Neural progenitor cell (in vitro differentiated cells): Measurements from ENCODE around the gene PKDREJ.

Experiments
- EZH2phosphoT487 ChIP-seq: fragments of 200-600 bp; sonication (generic); IDR thresholded peaks from 2 replicates; pipeline ENCODE4 v1.6.1; 2017; ENCODE audit warnings: antibody characterized with exemption
- TF ChIP-seq, protein P1 (sequence below): fragments of 200-600 bp; sonication (generic); IDR thresholded peaks from 2 replicates; pipeline ENCODE4 v1.5.1; 2017; ENCODE audit warnings: antibody characterized with exemption, mild to moderate bottlenecking

DNA sequence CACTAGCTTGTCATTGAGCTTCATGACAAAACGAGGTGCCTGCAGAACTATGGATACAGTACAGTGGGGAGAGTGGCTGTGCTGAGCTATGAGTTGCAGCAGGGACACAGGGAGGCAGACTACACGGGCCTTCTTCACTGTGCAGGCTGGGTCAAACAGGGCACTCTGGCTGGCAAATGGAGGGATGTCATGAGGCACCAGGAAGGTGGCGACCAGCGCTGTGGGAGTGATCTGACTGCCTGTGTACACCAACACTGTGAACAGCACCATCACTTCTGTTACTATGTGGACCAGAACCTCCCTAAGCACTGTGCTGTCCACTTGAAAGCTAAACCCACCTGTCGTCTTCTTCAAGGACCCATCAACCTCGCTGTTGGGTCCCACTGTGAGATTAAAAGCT lies 3.1 kb downstream of the PKDREJ start:
- TF ChIP-seq, protein P1, sequence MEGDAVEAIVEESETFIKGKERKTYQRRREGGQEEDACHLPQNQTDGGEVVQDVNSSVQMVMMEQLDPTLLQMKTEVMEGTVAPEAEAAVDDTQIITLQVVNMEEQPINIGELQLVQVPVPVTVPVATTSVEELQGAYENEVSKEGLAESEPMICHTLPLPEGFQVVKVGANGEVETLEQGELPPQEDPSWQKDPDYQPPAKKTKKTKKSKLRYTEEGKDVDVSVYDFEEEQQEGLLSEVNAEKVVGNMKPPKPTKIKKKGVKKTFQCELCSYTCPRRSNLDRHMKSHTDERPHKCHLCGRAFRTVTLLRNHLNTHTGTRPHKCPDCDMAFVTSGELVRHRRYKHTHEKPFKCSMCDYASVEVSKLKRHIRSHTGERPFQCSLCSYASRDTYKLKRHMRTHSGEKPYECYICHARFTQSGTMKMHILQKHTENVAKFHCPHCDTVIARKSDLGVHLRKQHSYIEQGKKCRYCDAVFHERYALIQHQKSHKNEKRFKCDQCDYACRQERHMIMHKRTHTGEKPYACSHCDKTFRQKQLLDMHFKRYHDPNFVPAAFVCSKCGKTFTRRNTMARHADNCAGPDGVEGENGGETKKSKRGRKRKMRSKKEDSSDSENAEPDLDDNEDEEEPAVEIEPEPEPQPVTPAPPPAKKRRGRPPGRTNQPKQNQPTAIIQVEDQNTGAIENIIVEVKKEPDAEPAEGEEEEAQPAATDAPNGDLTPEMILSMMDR = no peak
- no peak for TF ChIP-seq EZH2phosphoT487
